GM12878 (cell line): ENCODE measurements around the gene STYXL2. TPM values are rescaled to one million over a fixed set of nuclear protein-coding genes. Genes with fewer than 3 reads are reported as not detected.

Experiments used
- ATAC-seq: fragments of 200-7000 bp; cut with Tn5 transposase; 3 replicates; pipeline ENCODE4 v1.9.1; 2020; ENCODE audit warnings: mild to moderate bottlenecking, moderate library complexity
- BruUV-seq: library from RNA; stranded (reverse); fragments of 400-500 nt; replicated peaks from 2 replicates; lab custom pipeline; 2021; lab: Mats Ljungman, UMichigan
- CTCF ChIA-PET: fragments of 300-600 bp; sonication (Branson Sonifier 250); formaldehyde crosslinking; extraction: SDS; loops from one replicate; lab custom pipeline; 2021; ENCODE audit warnings: inconsistent platforms; lab: Yijun Ruan, JAX
- POLR2A ChIA-PET: fragments of 350-600 bp; formaldehyde crosslinking; extraction: SDS; loops from one replicate; lab custom pipeline; 2021; ENCODE audit warnings: inconsistent platforms; lab: Charles Lee
- RAD21 ChIA-PET: fragments of 300-600 bp; sonication (Branson Sonifier 250); formaldehyde crosslinking; loops from one replicate; lab custom pipeline; 2023; ENCODE audit warnings: antibody characterized with exemption; ENCODE audit not compliant: unreplicated experiment; lab: Charles Lee
- SMC1A ChIA-PET: fragments of 300-600 bp; sonication (Branson Sonifier 250); formaldehyde crosslinking; loops from one replicate; lab custom pipeline; 2023; ENCODE audit not compliant: unreplicated experiment, uncharacterized antibody; lab: Charles Lee
- DNase-seq: peaks from one replicate; pipeline ENCODE4 v3.0.0-alpha.2; 2011; ENCODE audit warnings: low read depth, low spot score
- FAIRE-seq: peaks from 3 replicates; lab custom pipeline; 2011; peaks lifted over from hg19 to GRCh38; lab: Jason Lieb, UNC
- H2AFZ ChIP-seq: 2 replicates; pipeline ENCODE4 v1.6.0; 2011; ENCODE audit warnings: low read depth, low read length, control low read depth; ENCODE audit not compliant: control insufficient read depth
- H3K27ac ChIP-seq: 2 replicates; pipeline ENCODE4 v1.5.1; 2011; ENCODE audit warnings: control low read depth; ENCODE audit not compliant: control insufficient read depth, insufficient read depth
- H3K27me3 ChIP-seq, 2 experiments: replicated peaks in 1 of 2; 2 replicates each; pipeline versions ENCODE4 v1.6.0 to v1.6.1; 2011; ENCODE audit warnings: low read length in 1 of 2; ENCODE audit not compliant: control insufficient read depth in 2 of 2, insufficient read depth in 2 of 2
- H3K36me3 ChIP-seq, 2 experiments: 2 replicates each; pipeline ENCODE4 v1.5.1; 2011; ENCODE audit warnings: low read length in 1 of 2; ENCODE audit not compliant: control insufficient read depth in 2 of 2, insufficient read depth in 2 of 2
- H3K4me1 ChIP-seq: 2 replicates; pipeline ENCODE4 v1.6.1; 2011; ENCODE audit warnings: mild to moderate bottlenecking, low read length, moderate library complexity, mixed read lengths; ENCODE audit not compliant: control insufficient read depth, insufficient read depth
- H3K4me2 ChIP-seq: 2 replicates; pipeline ENCODE4 v1.6.0; 2011; ENCODE audit warnings: control low read depth; ENCODE audit not compliant: control insufficient read depth, insufficient read depth
- H3K4me3 ChIP-seq: fragments of 200-600 bp; sonication (generic); 2 replicates; pipeline ENCODE4 v1.5.1; 2016
- H3K79me2 ChIP-seq: 2 replicates; pipeline ENCODE4 v1.6.0; 2011; ENCODE audit warnings: low read length; ENCODE audit not compliant: control insufficient read depth, insufficient read depth
- H3K9ac ChIP-seq: 2 replicates; pipeline ENCODE4 v1.8.0; 2011; ENCODE audit warnings: low read length, control low read depth, mixed read lengths; ENCODE audit not compliant: control insufficient read depth, insufficient read depth
- H3K9me3 ChIP-seq: replicated peaks from 3 replicates; pipeline ENCODE4 v1.5.1; 2011; ENCODE audit warnings: mild to moderate bottlenecking, low read length; ENCODE audit not compliant: control insufficient read depth, insufficient read depth
- H4K20me1 ChIP-seq: 2 replicates; pipeline ENCODE4 v1.6.0; 2011; ENCODE audit not compliant: control insufficient read depth, insufficient read depth
- BHLHE40 ChIP-seq, 2 experiments: fragments of 450-650 bp in 1 of 2; IDR thresholded peaks; 2 replicates each; pipeline ENCODE4 v1.6.1; 2011 to 2017; ENCODE audit warnings: low read depth in 2 of 2, borderline replicate concordance in 1 of 2, improper control_type of control experiment in 1 of 2, low read length in 1 of 2, mild to moderate bottlenecking in 1 of 2
- CBX5 ChIP-seq: sonication (generic); IDR thresholded peaks from 2 replicates; pipeline ENCODE4 v1.6.1; 2016; ENCODE audit warnings: low read depth, moderate library complexity, mild to moderate bottlenecking, inconsistent platforms
- CHD4 ChIP-seq: fragments of 200-600 bp; sonication (generic); IDR thresholded peaks from 2 replicates; pipeline ENCODE4 v1.6.1; 2016; ENCODE audit warnings: mild to moderate bottlenecking
- KAT2A ChIP-seq: conservative IDR thresholded peaks from 2 replicates; pipeline ENCODE4 v1.6.1; 2011; ENCODE audit warnings: low read depth, low read length; ENCODE audit not compliant: control insufficient read depth
- MEF2A ChIP-seq: IDR thresholded peaks from 2 replicates; pipeline ENCODE4 v1.6.1; 2011; ENCODE audit warnings: low read depth, mild to moderate bottlenecking, low read length, moderate library complexity; ENCODE audit not compliant: insufficient read depth
- PAX5 ChIP-seq: IDR thresholded peaks from 2 replicates; pipeline ENCODE4 v1.6.1; 2011; ENCODE audit warnings: low read depth, low read length, borderline replicate concordance
- SIN3A ChIP-seq: IDR thresholded peaks from 2 replicates; pipeline ENCODE4 v1.6.1; 2012; ENCODE audit warnings: low read depth, low read length, improper control_type of control experiment
- SMAD5 ChIP-seq: IDR thresholded peaks from 2 replicates; pipeline ENCODE4 v1.6.1; 2016; ENCODE audit warnings: antibody characterized with exemption, low read depth
- ZBTB4 ChIP-seq: fragments of 450-650 bp; formaldehyde crosslinking; IDR thresholded peaks from 2 replicates; pipeline ENCODE4 v1.4.0; 2022; ENCODE audit warnings: mild to moderate bottlenecking, moderate library complexity
- WGBS: methylation state at CpG from one replicate; pipeline ENCODE4 v1.1.6; 2016; ENCODE audit warnings: low lambda C conversion rate; ENCODE audit not compliant: insufficient replicate concordance, insufficient coverage; ENCODE audit errors: missing lambda C conversion rate; 5-methylcytosine and 5-hydroxymethylcytosine counted together
- in situ Hi-C: fragments of 300-500 bp; cut with MboI; formaldehyde crosslinking; loops from 9 replicates; pipeline ENCODE4 v1.14.3; 2018; ENCODE audit warnings: mixed read lengths
- intact Hi-C: fragments of 100-400 bp; cut with micrococcal nuclease; formaldehyde crosslinking; loops from one replicate; pipeline ENCODE4 v1.14.2; 2022; ENCODE audit not compliant: unreplicated experiment
- polyA plus RNA-seq, 11 experiments: library from polyadenylated mRNA; depleted of rRNA in 4 of 11; unstranded in 6 of 11; stranded (reverse) in 5 of 11; fragments of >200 nt; fragmentation: Nextera tagmentation in 4 of 11; fragmentation: Illumina TruSeq in 1 of 11; extraction: Ambion mirVana in 4 of 11; extraction: Trizol in 1 of 11; gene quantifications; 1 replicate in 1 of 11; 2 replicates in 10 of 11; pipeline versions ENCODE4 v1.2.1 to v1.2.3, GENCODE V29; 2011 to 2016; ENCODE audit warnings: inconsistent platforms in 2 of 11, missing spikeins in 2 of 11, low read depth in 1 of 11
- total RNA-seq, 4 experiments: library from RNA; depleted of rRNA in 3 of 4; stranded (reverse); fragments of >200 nt in 3 of 4; fragmentation: Illumina TruSeq in 1 of 4; extraction: Trizol in 1 of 4; gene quantifications; 2 replicates each; pipeline versions ENCODE4 v1.2.1 to v1.2.3, GENCODE V29; 2013 to 2021
- TF ChIP-seq, protein P1 (sequence below), 3 experiments: IDR thresholded peaks in 2 of 3; conservative IDR thresholded peaks in 1 of 3; 2 replicates each; pipeline ENCODE4 v1.5.1; 2011; ENCODE audit warnings: low read depth in 3 of 3, low read length in 3 of 3, mild to moderate bottlenecking in 3 of 3, control low read depth in 2 of 3, moderate library complexity in 2 of 3, inconsistent platforms in 1 of 3, mixed read lengths in 1 of 3; ENCODE audit not compliant: control insufficient read depth in 2 of 3, insufficient read depth in 1 of 3; ENCODE audit errors: extremely low read depth in 1 of 3
- TF ChIP-seq, protein P2 (sequence below): fragments of 450-650 bp; IDR thresholded peaks from 2 replicates; pipeline ENCODE4 v1.6.1; 2017; ENCODE audit warnings: mild to moderate bottlenecking
- TF ChIP-seq, protein P3 (sequence below): fragments of 450-650 bp; IDR thresholded peaks from 2 replicates; pipeline ENCODE4 v1.6.1; 2017; ENCODE audit warnings: borderline replicate concordance
- TF ChIP-seq, protein P4 (sequence below): IDR thresholded peaks from 2 replicates; pipeline ENCODE4 v1.6.1; 2011; ENCODE audit warnings: mild to moderate bottlenecking, low read depth, low read length, moderate library complexity; ENCODE audit not compliant: insufficient replicate concordance

The STYXL2 gene
- total and polyA plus RNA-seq, 10 of the 15 experiments (the other 5 are each of a cell fraction or from before 2014, with no cell fraction given): under 0.01 to 0.08 (median 0.03) TPM; not detected in 7

DNA sequence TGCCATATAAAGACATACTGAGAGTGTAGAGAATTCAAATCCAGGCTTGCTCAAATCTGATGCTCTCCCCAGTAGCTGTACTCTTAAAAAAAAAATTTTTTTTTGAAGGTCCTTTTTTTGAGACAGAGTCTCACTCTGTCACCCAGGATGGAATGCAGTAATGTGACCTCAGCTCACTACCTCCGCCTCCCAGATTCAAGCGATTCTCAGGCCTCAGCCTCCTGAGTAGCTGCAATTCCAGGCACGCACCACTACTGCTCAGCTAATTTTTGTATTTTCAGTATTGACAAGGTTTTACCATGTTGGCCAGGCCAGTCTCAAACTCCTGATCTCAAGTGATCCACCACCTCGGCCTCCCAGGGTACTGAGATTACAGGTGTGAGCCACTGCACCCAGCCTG is 28.7 kb downstream of the STYXL2 start:
- no peak for FAIRE-seq
- no peak overlapping the region for H3K4me3 ChIP-seq
- no peak overlapping the region for H2AFZ ChIP-seq
- no peak overlapping the region for H3K27ac ChIP-seq
- no peaks in the 10 kb centered on the region for H3K36me3 ChIP-seq
- no peak for ATAC-seq
- H3K9me3 ChIP-seq: no peaks in the 10 kb centered on the region
- RAD21 ChIA-PET: interaction anchor here (0.6 kb wide), 1 partner anchor 17 kb away, joined by 5 read pairs; no protein-coding TSS in a partner anchor
- H3K4me2 ChIP-seq: no peak overlapping the region
- no TSS peak for BruUV-seq
- POLR2A ChIA-PET: no interaction called here
- in situ Hi-C loops: loop anchor here (5.0 kb wide), 1 partner anchor 55 kb away; no protein-coding TSS in a partner anchor
- no peaks in the 10 kb centered on the region for H4K20me1 ChIP-seq
- H3K79me2 ChIP-seq: no peaks in the 10 kb centered on the region
- no peaks in the 10 kb centered on the region for H3K4me1 ChIP-seq
- DNase-seq: no peak
- CTCF ChIA-PET: interaction anchor here (0.5 to 1.8 kb wide), 3 partner anchors 59 to 1300 kb away, joined by 3 to 5 read pairs (median 4); no protein-coding TSS in a partner anchor
- H3K9ac ChIP-seq: no peak overlapping the region
- SMC1A ChIA-PET: interaction anchor here (0.6 to 0.9 kb wide), 2 partner anchors 18 to 27 kb away, joined by 3 read pairs; no protein-coding TSS in a partner anchor
- H3K27me3 ChIP-seq: peaks cover 0 to 2% of the 10 kb centered on the region in 2 experiments; a peak in 1 of 4 replicates
- 53% methylated on average over 4 of the region's 4 CpGs for WGBS
- intact Hi-C loops: loop anchor here (5.0 to 10.0 kb wide), 2 partner anchors 210 to 322 kb away; no protein-coding TSS in a partner anchor
- TF ChIP-seq KAT2A (no peak), ZBTB4 (CRISPR knock-in tag) (no peak), SMAD5 (no peak), PAX5 (no peak), SIN3A (no peak), BHLHE40 (IDR thresholded peaks at IDR 0.05; ENCODE audit: borderline replicate concordance in 1 of 2, low read depth in 2 of 2, low read length in 1 of 2) (no peak), CHD4 (no peak), MEF2A (no peak), CBX5 (no peak)
- TF ChIP-seq, protein P1, sequence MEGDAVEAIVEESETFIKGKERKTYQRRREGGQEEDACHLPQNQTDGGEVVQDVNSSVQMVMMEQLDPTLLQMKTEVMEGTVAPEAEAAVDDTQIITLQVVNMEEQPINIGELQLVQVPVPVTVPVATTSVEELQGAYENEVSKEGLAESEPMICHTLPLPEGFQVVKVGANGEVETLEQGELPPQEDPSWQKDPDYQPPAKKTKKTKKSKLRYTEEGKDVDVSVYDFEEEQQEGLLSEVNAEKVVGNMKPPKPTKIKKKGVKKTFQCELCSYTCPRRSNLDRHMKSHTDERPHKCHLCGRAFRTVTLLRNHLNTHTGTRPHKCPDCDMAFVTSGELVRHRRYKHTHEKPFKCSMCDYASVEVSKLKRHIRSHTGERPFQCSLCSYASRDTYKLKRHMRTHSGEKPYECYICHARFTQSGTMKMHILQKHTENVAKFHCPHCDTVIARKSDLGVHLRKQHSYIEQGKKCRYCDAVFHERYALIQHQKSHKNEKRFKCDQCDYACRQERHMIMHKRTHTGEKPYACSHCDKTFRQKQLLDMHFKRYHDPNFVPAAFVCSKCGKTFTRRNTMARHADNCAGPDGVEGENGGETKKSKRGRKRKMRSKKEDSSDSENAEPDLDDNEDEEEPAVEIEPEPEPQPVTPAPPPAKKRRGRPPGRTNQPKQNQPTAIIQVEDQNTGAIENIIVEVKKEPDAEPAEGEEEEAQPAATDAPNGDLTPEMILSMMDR (IDR thresholded peaks at IDR 0.05 in 2 of 3, conservative IDR thresholded peaks at IDR 0.05 in 1 of 3; ENCODE audit: control insufficient read depth in 2 of 3, extremely low read depth in 1 of 3, insufficient read depth in 1 of 3, low read depth in 3 of 3, low read length in 3 of 3): no peak
- TF ChIP-seq, protein P2, sequence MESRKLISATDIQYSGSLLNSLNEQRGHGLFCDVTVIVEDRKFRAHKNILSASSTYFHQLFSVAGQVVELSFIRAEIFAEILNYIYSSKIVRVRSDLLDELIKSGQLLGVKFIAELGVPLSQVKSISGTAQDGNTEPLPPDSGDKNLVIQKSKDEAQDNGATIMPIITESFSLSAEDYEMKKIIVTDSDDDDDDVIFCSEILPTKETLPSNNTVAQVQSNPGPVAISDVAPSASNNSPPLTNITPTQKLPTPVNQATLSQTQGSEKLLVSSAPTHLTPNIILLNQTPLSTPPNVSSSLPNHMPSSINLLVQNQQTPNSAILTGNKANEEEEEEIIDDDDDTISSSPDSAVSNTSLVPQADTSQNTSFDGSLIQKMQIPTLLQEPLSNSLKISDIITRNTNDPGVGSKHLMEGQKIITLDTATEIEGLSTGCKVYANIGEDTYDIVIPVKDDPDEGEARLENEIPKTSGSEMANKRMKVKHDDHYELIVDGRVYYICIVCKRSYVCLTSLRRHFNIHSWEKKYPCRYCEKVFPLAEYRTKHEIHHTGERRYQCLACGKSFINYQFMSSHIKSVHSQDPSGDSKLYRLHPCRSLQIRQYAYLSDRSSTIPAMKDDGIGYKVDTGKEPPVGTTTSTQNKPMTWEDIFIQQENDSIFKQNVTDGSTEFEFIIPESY: no peak
- TF ChIP-seq, protein P3, sequence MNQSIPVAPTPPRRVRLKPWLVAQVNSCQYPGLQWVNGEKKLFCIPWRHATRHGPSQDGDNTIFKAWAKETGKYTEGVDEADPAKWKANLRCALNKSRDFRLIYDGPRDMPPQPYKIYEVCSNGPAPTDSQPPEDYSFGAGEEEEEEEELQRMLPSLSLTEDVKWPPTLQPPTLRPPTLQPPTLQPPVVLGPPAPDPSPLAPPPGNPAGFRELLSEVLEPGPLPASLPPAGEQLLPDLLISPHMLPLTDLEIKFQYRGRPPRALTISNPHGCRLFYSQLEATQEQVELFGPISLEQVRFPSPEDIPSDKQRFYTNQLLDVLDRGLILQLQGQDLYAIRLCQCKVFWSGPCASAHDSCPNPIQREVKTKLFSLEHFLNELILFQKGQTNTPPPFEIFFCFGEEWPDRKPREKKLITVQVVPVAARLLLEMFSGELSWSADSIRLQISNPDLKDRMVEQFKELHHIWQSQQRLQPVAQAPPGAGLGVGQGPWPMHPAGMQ: no peak
- TF ChIP-seq, protein P4, sequence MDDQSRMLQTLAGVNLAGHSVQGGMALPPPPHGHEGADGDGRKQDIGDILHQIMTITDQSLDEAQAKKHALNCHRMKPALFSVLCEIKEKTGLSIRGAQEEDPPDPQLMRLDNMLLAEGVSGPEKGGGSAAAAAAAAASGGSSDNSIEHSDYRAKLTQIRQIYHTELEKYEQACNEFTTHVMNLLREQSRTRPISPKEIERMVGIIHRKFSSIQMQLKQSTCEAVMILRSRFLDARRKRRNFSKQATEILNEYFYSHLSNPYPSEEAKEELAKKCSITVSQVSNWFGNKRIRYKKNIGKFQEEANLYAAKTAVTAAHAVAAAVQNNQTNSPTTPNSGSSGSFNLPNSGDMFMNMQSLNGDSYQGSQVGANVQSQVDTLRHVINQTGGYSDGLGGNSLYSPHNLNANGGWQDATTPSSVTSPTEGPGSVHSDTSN: no peak
